Measurements from ENCODE around the gene TXNRD3.
A peak's percentile ranks its signal among the peaks of the same experiment; 100 is the strongest.

TXNRD3 gene

GRCh38 chr3:126680667-126681055 is 25.7 kb upstream of the TXNRD3 start:
- DNase-seq (ENCODE audit: low spot score): no peak
- in situ Hi-C loops (cut with MboI; ENCODE audit: low sequenced_read_pairs, unreplicated experiment): loop anchor here (25.0 kb wide), 1 partner anchor 757 kb away; no protein-coding TSS in a partner anchor
- TF ChIP-seq, protein P1, sequence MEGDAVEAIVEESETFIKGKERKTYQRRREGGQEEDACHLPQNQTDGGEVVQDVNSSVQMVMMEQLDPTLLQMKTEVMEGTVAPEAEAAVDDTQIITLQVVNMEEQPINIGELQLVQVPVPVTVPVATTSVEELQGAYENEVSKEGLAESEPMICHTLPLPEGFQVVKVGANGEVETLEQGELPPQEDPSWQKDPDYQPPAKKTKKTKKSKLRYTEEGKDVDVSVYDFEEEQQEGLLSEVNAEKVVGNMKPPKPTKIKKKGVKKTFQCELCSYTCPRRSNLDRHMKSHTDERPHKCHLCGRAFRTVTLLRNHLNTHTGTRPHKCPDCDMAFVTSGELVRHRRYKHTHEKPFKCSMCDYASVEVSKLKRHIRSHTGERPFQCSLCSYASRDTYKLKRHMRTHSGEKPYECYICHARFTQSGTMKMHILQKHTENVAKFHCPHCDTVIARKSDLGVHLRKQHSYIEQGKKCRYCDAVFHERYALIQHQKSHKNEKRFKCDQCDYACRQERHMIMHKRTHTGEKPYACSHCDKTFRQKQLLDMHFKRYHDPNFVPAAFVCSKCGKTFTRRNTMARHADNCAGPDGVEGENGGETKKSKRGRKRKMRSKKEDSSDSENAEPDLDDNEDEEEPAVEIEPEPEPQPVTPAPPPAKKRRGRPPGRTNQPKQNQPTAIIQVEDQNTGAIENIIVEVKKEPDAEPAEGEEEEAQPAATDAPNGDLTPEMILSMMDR (IDR thresholded peaks at IDR 0.05; ENCODE audit: borderline replicate concordance, control extremely low read depth, extremely low read depth, insufficient read depth, missing control alignments): no peak

- DNase-seq (ENCODE audit: low spot score): peak; percentile 12
- in situ Hi-C loops (cut with MboI; ENCODE audit: low sequenced_read_pairs, unreplicated experiment): loop anchor here (25.0 kb wide), 1 partner anchor 757 kb away; no protein-coding TSS in a partner anchor
- TF ChIP-seq, protein P1 (IDR thresholded peaks at IDR 0.05; ENCODE audit: borderline replicate concordance, control extremely low read depth, extremely low read depth, insufficient read depth, missing control alignments): no peak
Observed at GRCh38 chr3:126679831-126680666, 25.1 kb upstream of the TXNRD3 start.

- peak; percentile 91 for DNase-seq (ENCODE audit: low spot score)
- in situ Hi-C loops (cut with MboI; ENCODE audit: low sequenced_read_pairs, unreplicated experiment): loop anchor here (25.0 kb wide), 1 partner anchor 758 kb away; no protein-coding TSS in a partner anchor
Observed at GRCh38 chr3:126679318-126679751, 24.4 kb upstream of the TXNRD3 start.

GRCh38 chr3:126678693-126679317 is 23.9 kb upstream of the TXNRD3 start:
- TF ChIP-seq, protein P1 (IDR thresholded peaks at IDR 0.05; ENCODE audit: borderline replicate concordance, control extremely low read depth, extremely low read depth, insufficient read depth, missing control alignments): no peak
- in situ Hi-C loops (cut with MboI; ENCODE audit: low sequenced_read_pairs, unreplicated experiment): loop anchor here (25.0 kb wide), 1 partner anchor 758 kb away; no protein-coding TSS in a partner anchor
- peak; percentile 47 for DNase-seq (ENCODE audit: low spot score)

More at GRCh38 chr3:126679318-126679751, 24.4 kb upstream of the TXNRD3 start:
- TF ChIP-seq, protein P1 (IDR thresholded peaks at IDR 0.05; ENCODE audit: borderline replicate concordance, control extremely low read depth, extremely low read depth, insufficient read depth, missing control alignments): peak; percentile 95

- TF ChIP-seq, protein P1 (IDR thresholded peaks at IDR 0.05; ENCODE audit: borderline replicate concordance, control extremely low read depth, extremely low read depth, insufficient read depth, missing control alignments): no peak
- in situ Hi-C loops (cut with MboI; ENCODE audit: low sequenced_read_pairs, unreplicated experiment): loop anchor here (25.0 kb wide), 1 partner anchor 759 kb away; no protein-coding TSS in a partner anchor
- DNase-seq (ENCODE audit: low spot score): no peak
Observed at GRCh38 chr3:126677862-126678503, 23.1 kb upstream of the TXNRD3 start.

All from GM13976 (cell line).